Panc1 (cell line): ENCODE results near the gene STEAP2.

ENCODE experiments used
- POLR2AphosphoS5 ChIP-seq: IDR thresholded peaks from 2 replicates; pipeline ENCODE4 v1.6.1; 2012; ENCODE audit warnings: mild to moderate bottlenecking, low read depth, low read length, moderate library complexity
- SIN3A ChIP-seq: IDR thresholded peaks from 2 replicates; pipeline ENCODE4 v1.6.1; 2012; ENCODE audit warnings: low read depth, mild to moderate bottlenecking, low read length, moderate library complexity, borderline replicate concordance; ENCODE audit not compliant: insufficient read depth
- TCF7L2 ChIP-seq: IDR thresholded peaks from 2 replicates; pipeline ENCODE4 v1.6.1; 2011; ENCODE audit warnings: mild to moderate bottlenecking, low read depth, low read length, inconsistent platforms
- TF ChIP-seq, protein P1 (sequence below): fragments of 450-650 bp; IDR thresholded peaks from 2 replicates; pipeline ENCODE4 v1.5.1; 2017; ENCODE audit warnings: mild to moderate bottlenecking
- TF ChIP-seq, protein P2 (sequence below), 2 experiments: IDR thresholded peaks; 2 replicates each; pipeline ENCODE4 v1.6.1; 2011 to 2012; ENCODE audit warnings: low read depth in 2 of 2, control low read depth in 1 of 2, low read length in 1 of 2, mild to moderate bottlenecking in 1 of 2, moderate library complexity in 1 of 2; ENCODE audit not compliant: insufficient read depth in 1 of 2

DNA sequence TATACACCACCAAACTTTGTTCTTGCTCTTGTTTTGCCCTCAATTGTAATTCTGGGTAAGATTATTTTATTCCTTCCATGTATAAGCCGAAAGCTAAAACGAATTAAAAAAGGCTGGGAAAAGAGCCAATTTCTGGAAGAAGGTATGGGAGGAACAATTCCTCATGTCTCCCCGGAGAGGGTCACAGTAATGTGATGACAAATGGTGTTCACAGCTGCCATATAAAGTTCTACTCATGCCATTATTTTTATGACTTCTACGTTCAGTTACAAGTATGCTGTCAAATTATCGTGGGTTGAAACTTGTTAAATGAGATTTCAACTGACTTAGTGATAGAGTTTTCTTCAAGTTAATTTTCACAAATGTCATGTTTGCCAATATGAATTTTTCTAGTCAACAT is 20.9 kb downstream of the STEAP2 start:
- TF ChIP-seq, protein P1, sequence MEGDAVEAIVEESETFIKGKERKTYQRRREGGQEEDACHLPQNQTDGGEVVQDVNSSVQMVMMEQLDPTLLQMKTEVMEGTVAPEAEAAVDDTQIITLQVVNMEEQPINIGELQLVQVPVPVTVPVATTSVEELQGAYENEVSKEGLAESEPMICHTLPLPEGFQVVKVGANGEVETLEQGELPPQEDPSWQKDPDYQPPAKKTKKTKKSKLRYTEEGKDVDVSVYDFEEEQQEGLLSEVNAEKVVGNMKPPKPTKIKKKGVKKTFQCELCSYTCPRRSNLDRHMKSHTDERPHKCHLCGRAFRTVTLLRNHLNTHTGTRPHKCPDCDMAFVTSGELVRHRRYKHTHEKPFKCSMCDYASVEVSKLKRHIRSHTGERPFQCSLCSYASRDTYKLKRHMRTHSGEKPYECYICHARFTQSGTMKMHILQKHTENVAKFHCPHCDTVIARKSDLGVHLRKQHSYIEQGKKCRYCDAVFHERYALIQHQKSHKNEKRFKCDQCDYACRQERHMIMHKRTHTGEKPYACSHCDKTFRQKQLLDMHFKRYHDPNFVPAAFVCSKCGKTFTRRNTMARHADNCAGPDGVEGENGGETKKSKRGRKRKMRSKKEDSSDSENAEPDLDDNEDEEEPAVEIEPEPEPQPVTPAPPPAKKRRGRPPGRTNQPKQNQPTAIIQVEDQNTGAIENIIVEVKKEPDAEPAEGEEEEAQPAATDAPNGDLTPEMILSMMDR = no peak
- TF ChIP-seq POLR2AphosphoS5 (no peak), SIN3A (no peak), TCF7L2 (no peak)
- TF ChIP-seq, protein P2, sequence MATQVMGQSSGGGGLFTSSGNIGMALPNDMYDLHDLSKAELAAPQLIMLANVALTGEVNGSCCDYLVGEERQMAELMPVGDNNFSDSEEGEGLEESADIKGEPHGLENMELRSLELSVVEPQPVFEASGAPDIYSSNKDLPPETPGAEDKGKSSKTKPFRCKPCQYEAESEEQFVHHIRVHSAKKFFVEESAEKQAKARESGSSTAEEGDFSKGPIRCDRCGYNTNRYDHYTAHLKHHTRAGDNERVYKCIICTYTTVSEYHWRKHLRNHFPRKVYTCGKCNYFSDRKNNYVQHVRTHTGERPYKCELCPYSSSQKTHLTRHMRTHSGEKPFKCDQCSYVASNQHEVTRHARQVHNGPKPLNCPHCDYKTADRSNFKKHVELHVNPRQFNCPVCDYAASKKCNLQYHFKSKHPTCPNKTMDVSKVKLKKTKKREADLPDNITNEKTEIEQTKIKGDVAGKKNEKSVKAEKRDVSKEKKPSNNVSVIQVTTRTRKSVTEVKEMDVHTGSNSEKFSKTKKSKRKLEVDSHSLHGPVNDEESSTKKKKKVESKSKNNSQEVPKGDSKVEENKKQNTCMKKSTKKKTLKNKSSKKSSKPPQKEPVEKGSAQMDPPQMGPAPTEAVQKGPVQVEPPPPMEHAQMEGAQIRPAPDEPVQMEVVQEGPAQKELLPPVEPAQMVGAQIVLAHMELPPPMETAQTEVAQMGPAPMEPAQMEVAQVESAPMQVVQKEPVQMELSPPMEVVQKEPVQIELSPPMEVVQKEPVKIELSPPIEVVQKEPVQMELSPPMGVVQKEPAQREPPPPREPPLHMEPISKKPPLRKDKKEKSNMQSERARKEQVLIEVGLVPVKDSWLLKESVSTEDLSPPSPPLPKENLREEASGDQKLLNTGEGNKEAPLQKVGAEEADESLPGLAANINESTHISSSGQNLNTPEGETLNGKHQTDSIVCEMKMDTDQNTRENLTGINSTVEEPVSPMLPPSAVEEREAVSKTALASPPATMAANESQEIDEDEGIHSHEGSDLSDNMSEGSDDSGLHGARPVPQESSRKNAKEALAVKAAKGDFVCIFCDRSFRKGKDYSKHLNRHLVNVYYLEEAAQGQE (IDR thresholded peaks at IDR 0.05; ENCODE audit: insufficient read depth in 1 of 2, low read depth in 2 of 2, low read length in 1 of 2) = no peak
